HL-60 (cell line): ENCODE measurements around the gene PTPN11.
"Not testable (repeated sequence)": the region's sequence is repeated elsewhere in the genome, so short reads cannot be mapped to it uniquely, and the experiment has no call there.

ENCODE experiments used
- DNase-seq, 2 experiments: peaks; one replicate each; pipeline ENCODE4 v3.0.0-alpha.2; 2010 to 2020; ENCODE audit warnings: low read depth in 1 of 2, low spot score in 1 of 2
- H3K27ac ChIP-seq: fragments of 250-450 bp; sonication (Bioruptor Pico); replicated peaks from 2 replicates; pipeline ENCODE4 v1.5.1; 2020; ENCODE audit warnings: mild to moderate bottlenecking, moderate library complexity
- H3K27me3 ChIP-seq: fragments of 250-450 bp; sonication (Bioruptor Pico); 2 replicates; pipeline ENCODE4 v1.5.1; 2021; ENCODE audit warnings: mild to moderate bottlenecking, moderate library complexity; ENCODE audit not compliant: insufficient read depth, poor library complexity, severe bottlenecking
- H3K4me3 ChIP-seq: replicated peaks from 2 replicates; pipeline ENCODE4 v1.5.1; 2011; ENCODE audit warnings: mild to moderate bottlenecking, control low read depth, low read length; ENCODE audit not compliant: insufficient read depth
- CTCF ChIP-seq: IDR thresholded peaks from one replicate; pipeline ENCODE4 v1.5.1; 2011; ENCODE audit warnings: low read length, control low read depth, inconsistent platforms; ENCODE audit not compliant: insufficient read depth
- GABPA ChIP-seq: IDR thresholded peaks from 2 replicates; pipeline ENCODE4 v1.6.1; 2012; ENCODE audit warnings: low read depth
- POLR2AphosphoS5 ChIP-seq: IDR thresholded peaks from 2 replicates; pipeline ENCODE4 v1.6.1; 2012; ENCODE audit warnings: low read depth
- REST ChIP-seq: IDR thresholded peaks from 2 replicates; pipeline ENCODE4 v1.6.1; 2012; ENCODE audit warnings: low read depth; ENCODE audit not compliant: insufficient replicate concordance
- SPI1 ChIP-seq: IDR thresholded peaks from 2 replicates; pipeline ENCODE4 v1.6.1; 2012; ENCODE audit warnings: low read depth, mild to moderate bottlenecking, borderline replicate concordance

The PTPN11 gene

GRCh38 chr12:112456029-112456428 is 37.3 kb downstream of the PTPN11 start:
- DNase-seq: no peak
- TF ChIP-seq GABPA: no peak
- no peaks in the 10 kb centered on the region for H3K27me3 ChIP-seq
- no peak overlapping the region for H3K27ac ChIP-seq
- no peak overlapping the region for H3K4me3 ChIP-seq

GRCh38 chr12:112457142-112457541 is 38.4 kb downstream of the PTPN11 start:
- H3K27ac ChIP-seq, DNase-seq, H3K4me3 ChIP-seq, H3K27me3 ChIP-seq: not testable (repeated sequence)

GRCh38 chr12:112458330-112458729 is 39.6 kb downstream of the PTPN11 start:
- TF ChIP-seq CTCF (no peak), SPI1 (no peak), GABPA (no peak), POLR2AphosphoS5 (no peak), REST (no peak)
- no peak overlapping the region for H3K4me3 ChIP-seq
- H3K27ac ChIP-seq: no peak overlapping the region
- DNase-seq: no peak
- no peaks in the 10 kb centered on the region for H3K27me3 ChIP-seq

- TF ChIP-seq GABPA (no peak), CTCF (no peak), REST (no peak), SPI1 (no peak), POLR2AphosphoS5 (no peak)
- DNase-seq: no peak
- Histone ChIP-seq H3K4me3 (no peak overlapping the region), H3K27ac (no peak overlapping the region), H3K27me3 (no peaks in the 10 kb centered on the region)
These were observed 40.0 kb downstream of the PTPN11 start for GRCh38 chr12:112458751-112459150.

GRCh38 chr12:112463478-112463877 is 44.7 kb downstream of the PTPN11 start:
- peak in 1 of 2 experiments; percentile 5 for DNase-seq
- TF ChIP-seq CTCF: no peak
- peak; percentile 75; the same call in 1 of the 2 replicates for TF ChIP-seq SPI1
- peak overlapping the region; percentile 31; the same call in 1 of the 2 replicates for H3K27ac ChIP-seq
- no peaks in the 10 kb centered on the region for H3K27me3 ChIP-seq
- no peak overlapping the region for H3K4me3 ChIP-seq
